Measurements from ENCODE around the gene RABGAP1L.

Gene RABGAP1L

GRCh38 chr1:174874331-174875053 is 715.2 kb downstream of the RABGAP1L start:
- H3K4me2 ChIP-seq (ENCODE audit: low read length): peak overlapping the region; percentile 89
- no peak overlapping the region; the same call in 1 of the 2 replicates for H2AFZ ChIP-seq (ENCODE audit: low read depth, low read length)
- no peaks in the 10 kb centered on the region for H3K27me3 ChIP-seq (ENCODE audit: low read depth, low read length)
- H3K36me3 ChIP-seq (replicated peaks; ENCODE audit: low read depth, low read length): no peaks in the 10 kb centered on the region
- H3K79me2 ChIP-seq (ENCODE audit: low read length): no peaks in the 10 kb centered on the region
- peak overlapping the region; percentile 72 for H3K4me3 ChIP-seq (ENCODE audit: low read length)
- no peaks in the 10 kb centered on the region for H3K9me3 ChIP-seq (ENCODE audit: insufficient read depth, low read length)
- peak overlapping the region; percentile 38; the same call in 1 of the 2 replicates for H3K9ac ChIP-seq (ENCODE audit: low read length)
- TF ChIP-seq, protein P1, sequence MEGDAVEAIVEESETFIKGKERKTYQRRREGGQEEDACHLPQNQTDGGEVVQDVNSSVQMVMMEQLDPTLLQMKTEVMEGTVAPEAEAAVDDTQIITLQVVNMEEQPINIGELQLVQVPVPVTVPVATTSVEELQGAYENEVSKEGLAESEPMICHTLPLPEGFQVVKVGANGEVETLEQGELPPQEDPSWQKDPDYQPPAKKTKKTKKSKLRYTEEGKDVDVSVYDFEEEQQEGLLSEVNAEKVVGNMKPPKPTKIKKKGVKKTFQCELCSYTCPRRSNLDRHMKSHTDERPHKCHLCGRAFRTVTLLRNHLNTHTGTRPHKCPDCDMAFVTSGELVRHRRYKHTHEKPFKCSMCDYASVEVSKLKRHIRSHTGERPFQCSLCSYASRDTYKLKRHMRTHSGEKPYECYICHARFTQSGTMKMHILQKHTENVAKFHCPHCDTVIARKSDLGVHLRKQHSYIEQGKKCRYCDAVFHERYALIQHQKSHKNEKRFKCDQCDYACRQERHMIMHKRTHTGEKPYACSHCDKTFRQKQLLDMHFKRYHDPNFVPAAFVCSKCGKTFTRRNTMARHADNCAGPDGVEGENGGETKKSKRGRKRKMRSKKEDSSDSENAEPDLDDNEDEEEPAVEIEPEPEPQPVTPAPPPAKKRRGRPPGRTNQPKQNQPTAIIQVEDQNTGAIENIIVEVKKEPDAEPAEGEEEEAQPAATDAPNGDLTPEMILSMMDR (IDR thresholded peaks at IDR 0.05; ENCODE audit: low read depth, low read length): no peak
- no peak for TF ChIP-seq EZH2phosphoT487 (IDR thresholded peaks at IDR 0.05; ENCODE audit: low read depth)
- H3K4me1 ChIP-seq (ENCODE audit: low read length): peaks cover 18% of the 10 kb centered on the region
- no peaks in the 10 kb centered on the region for H4K20me1 ChIP-seq (ENCODE audit: insufficient read depth, low read length)
- no peak overlapping the region for H3K27ac ChIP-seq (ENCODE audit: low read length)

- Histone ChIP-seq H3K9ac (ENCODE audit: low read length) (no peak overlapping the region), H3K79me2 (ENCODE audit: low read length) (no peaks in the 10 kb centered on the region), H3K36me3 (replicated peaks; ENCODE audit: low read depth, low read length) (no peaks in the 10 kb centered on the region), H4K20me1 (ENCODE audit: insufficient read depth, low read length) (no peaks in the 10 kb centered on the region), H3K4me2 (ENCODE audit: low read length) (peak overlapping the region; percentile 89), H3K4me3 (ENCODE audit: low read length) (no peak overlapping the region), H3K27me3 (ENCODE audit: low read depth, low read length) (no peaks in the 10 kb centered on the region), H3K9me3 (ENCODE audit: insufficient read depth, low read length) (no peaks in the 10 kb centered on the region), H2AFZ (ENCODE audit: low read depth, low read length) (no peak overlapping the region), H3K27ac (ENCODE audit: low read length) (no peak overlapping the region), H3K4me1 (ENCODE audit: low read length) (peaks cover 18% of the 10 kb centered on the region)
- TF ChIP-seq, protein P1 (IDR thresholded peaks at IDR 0.05; ENCODE audit: low read depth, low read length): no peak
- TF ChIP-seq EZH2phosphoT487 (IDR thresholded peaks at IDR 0.05; ENCODE audit: low read depth): no peak
These were observed 716.0 kb downstream of the RABGAP1L start for GRCh38 chr1:174875306-174875705.

GRCh38 chr1:174877208-174877673 is 717.9 kb downstream of the RABGAP1L start:
- no peak for TF ChIP-seq EZH2phosphoT487 (IDR thresholded peaks at IDR 0.05; ENCODE audit: low read depth)
- TF ChIP-seq, protein P1 (IDR thresholded peaks at IDR 0.05; ENCODE audit: low read depth, low read length): no peak
- H3K27me3 ChIP-seq (ENCODE audit: low read depth, low read length): no peaks in the 10 kb centered on the region
- no peaks in the 10 kb centered on the region for H4K20me1 ChIP-seq (ENCODE audit: insufficient read depth, low read length)
- no peak overlapping the region for H2AFZ ChIP-seq (ENCODE audit: low read depth, low read length)
- H3K4me2 ChIP-seq (ENCODE audit: low read length): no peak overlapping the region
- no peaks in the 10 kb centered on the region for H3K9me3 ChIP-seq (ENCODE audit: insufficient read depth, low read length)
- no peaks in the 10 kb centered on the region for H3K36me3 ChIP-seq (replicated peaks; ENCODE audit: low read depth, low read length)
- peaks cover 18% of the 10 kb centered on the region for H3K4me1 ChIP-seq (ENCODE audit: low read length)
- H3K27ac ChIP-seq (ENCODE audit: low read length): no peak overlapping the region
- no peak overlapping the region for H3K4me3 ChIP-seq (ENCODE audit: low read length)
- no peaks in the 10 kb centered on the region for H3K79me2 ChIP-seq (ENCODE audit: low read length)
- no peak overlapping the region for H3K9ac ChIP-seq (ENCODE audit: low read length)

DNA sequence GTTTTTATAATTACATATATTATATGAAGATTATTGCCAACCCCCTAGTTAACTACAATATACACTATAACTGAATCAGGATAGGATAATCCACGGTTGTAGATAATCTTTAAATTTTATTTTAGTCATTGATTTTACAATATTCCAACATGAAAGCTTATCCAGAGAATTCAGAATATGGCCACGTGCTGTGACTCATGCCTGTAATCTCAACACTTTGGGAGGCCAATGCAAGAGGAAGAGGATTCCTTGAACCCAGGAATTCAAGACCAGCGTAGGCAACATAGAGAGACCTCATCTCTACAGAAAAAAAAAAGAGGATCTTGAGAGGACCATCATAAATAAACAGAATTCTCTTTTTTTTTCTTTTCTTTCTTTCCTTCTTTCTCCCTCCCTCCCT is 720.9 kb downstream of the RABGAP1L start:
- no peaks in the 10 kb centered on the region for H3K36me3 ChIP-seq (replicated peaks; ENCODE audit: low read depth, low read length)
- H2AFZ ChIP-seq (ENCODE audit: low read depth, low read length): no peak overlapping the region
- H3K4me3 ChIP-seq (ENCODE audit: low read length): no peak overlapping the region
- H3K9ac ChIP-seq (ENCODE audit: low read length): no peak overlapping the region
- H3K27ac ChIP-seq (ENCODE audit: low read length): no peak overlapping the region
- no peaks in the 10 kb centered on the region for H3K79me2 ChIP-seq (ENCODE audit: low read length)
- no peak overlapping the region for H3K4me2 ChIP-seq (ENCODE audit: low read length)
- H3K9me3 ChIP-seq (ENCODE audit: insufficient read depth, low read length): no peaks in the 10 kb centered on the region
- H4K20me1 ChIP-seq (ENCODE audit: insufficient read depth, low read length): no peaks in the 10 kb centered on the region
- peaks cover 3% of the 10 kb centered on the region; the same call in 1 of the 2 replicates for H3K4me1 ChIP-seq (ENCODE audit: low read length)
- TF ChIP-seq, protein P1 (IDR thresholded peaks at IDR 0.05; ENCODE audit: low read depth, low read length): no peak
- TF ChIP-seq EZH2phosphoT487 (IDR thresholded peaks at IDR 0.05; ENCODE audit: low read depth): no peak
- H3K27me3 ChIP-seq (ENCODE audit: low read depth, low read length): no peaks in the 10 kb centered on the region
